Activated effector memory CD4-positive, alpha-beta T cell treated with Interleukin-2 at 50 U/mL for 16 hours (primary cell): Measurements from ENCODE around the gene PRM3.
"Not testable (repeated sequence)": the region's sequence is repeated elsewhere in the genome, so short reads cannot be mapped to it uniquely, and the experiment has no call there.

Source experiments
- DNase-seq: peaks from one replicate; pipeline ENCODE4 v3.0.0-alpha.2; 2020

PRM3 gene

GRCh38 chr16:11303405-11304138 is 30.1 kb upstream of the PRM3 start:
- no peak for DNase-seq

GRCh38 chr16:11302977-11303376 is 29.5 kb upstream of the PRM3 start:
- no peak for DNase-seq

GRCh38 chr16:11301645-11302501 is 28.4 kb upstream of the PRM3 start:
- DNase-seq = no peak

GRCh38 chr16:11300560-11300892 is 27.1 kb upstream of the PRM3 start:
- no peak for DNase-seq

- no peak for DNase-seq
These were observed 26.6 kb upstream of the PRM3 start for GRCh38 chr16:11299865-11300559.

GRCh38 chr16:11298950-11299547 is 25.6 kb upstream of the PRM3 start:
- DNase-seq = not testable (repeated sequence)

GRCh38 chr16:11298143-11298900 is 24.9 kb upstream of the PRM3 start:
- DNase-seq = no peak

GRCh38 chr16:11297492-11298142 is 24.2 kb upstream of the PRM3 start:
- DNase-seq = peak; percentile 50

GRCh38 chr16:11296706-11297491 is 23.5 kb upstream of the PRM3 start:
- no peak for DNase-seq

- no peak for DNase-seq
These were observed 22.9 kb upstream of the PRM3 start for GRCh38 chr16:11296351-11296705.

- no peak for DNase-seq
These were observed 22.2 kb upstream of the PRM3 start for GRCh38 chr16:11295672-11296071.

GRCh38 chr16:11292076-11292748 is 18.8 kb upstream of the PRM3 start:
- DNase-seq = no peak

- no peak for DNase-seq
These were observed 17.8 kb upstream of the PRM3 start for GRCh38 chr16:11291091-11291703.

- DNase-seq = no peak
These were observed 16.9 kb upstream of the PRM3 start for GRCh38 chr16:11290102-11290893.

- not testable (repeated sequence) for DNase-seq
These were observed 16.3 kb upstream of the PRM3 start for GRCh38 chr16:11289696-11290095.

GRCh38 chr16:11289202-11289601 is 15.8 kb upstream of the PRM3 start:
- DNase-seq = no peak

GRCh38 chr16:11285842-11286241 is 12.4 kb upstream of the PRM3 start:
- DNase-seq = no peak

- DNase-seq = no peak
These were observed 10.4 kb upstream of the PRM3 start for GRCh38 chr16:11283820-11284248.
